HEK293T (cell line): Measurements from ENCODE around the gene CCNK.

ENCODE experiments used
- FOXM1 ChIP-seq: fragments of 450-650 bp; IDR thresholded peaks from 2 replicates; pipeline ENCODE4 v1.6.1; 2017; ENCODE audit warnings: mild to moderate bottlenecking, borderline replicate concordance
- L3MBTL2 ChIP-seq: fragments of 450-650 bp; conservative IDR thresholded peaks from 2 replicates; pipeline ENCODE4 v1.6.1; 2016; ENCODE audit warnings: mild to moderate bottlenecking
- SUZ12 ChIP-seq: fragments of 450-650 bp; IDR thresholded peaks from 2 replicates; pipeline ENCODE4 v1.6.1; 2016; ENCODE audit warnings: mild to moderate bottlenecking
- TF ChIP-seq, protein P1 (sequence below): fragments of 450-650 bp; IDR thresholded peaks from 2 replicates; pipeline ENCODE4 v1.6.1; 2016

DNA sequence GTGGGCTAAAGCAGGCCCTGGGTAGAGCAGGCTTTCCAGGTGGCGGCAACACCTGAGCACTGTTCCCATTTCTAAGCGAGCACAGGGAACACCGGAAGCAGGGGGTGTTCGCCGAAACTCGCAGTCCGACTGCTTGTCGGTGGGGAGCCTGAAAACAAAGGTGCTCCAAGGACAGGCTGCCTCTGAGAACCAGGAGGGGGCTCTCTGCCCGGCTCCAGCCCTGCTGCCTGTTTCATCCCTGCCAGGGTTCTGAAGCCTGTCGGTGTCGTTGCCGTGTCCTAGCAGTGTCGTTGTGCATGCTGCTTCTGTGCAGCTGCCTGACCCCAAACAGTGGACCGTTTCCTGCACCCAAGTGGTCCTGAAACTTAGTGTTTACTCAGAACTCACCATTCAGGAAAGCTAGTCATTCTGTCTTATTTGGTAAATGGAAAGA, 21.8 kb downstream of the CCNK start:
- TF ChIP-seq SUZ12, result no peak
- no peak for TF ChIP-seq FOXM1
- TF ChIP-seq, protein P1, sequence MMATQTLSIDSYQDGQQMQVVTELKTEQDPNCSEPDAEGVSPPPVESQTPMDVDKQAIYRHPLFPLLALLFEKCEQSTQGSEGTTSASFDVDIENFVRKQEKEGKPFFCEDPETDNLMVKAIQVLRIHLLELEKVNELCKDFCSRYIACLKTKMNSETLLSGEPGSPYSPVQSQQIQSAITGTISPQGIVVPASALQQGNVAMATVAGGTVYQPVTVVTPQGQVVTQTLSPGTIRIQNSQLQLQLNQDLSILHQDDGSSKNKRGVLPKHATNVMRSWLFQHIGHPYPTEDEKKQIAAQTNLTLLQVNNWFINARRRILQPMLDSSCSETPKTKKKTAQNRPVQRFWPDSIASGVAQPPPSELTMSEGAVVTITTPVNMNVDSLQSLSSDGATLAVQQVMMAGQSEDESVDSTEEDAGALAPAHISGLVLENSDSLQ, result no peak
- TF ChIP-seq L3MBTL2, result no peak
